Large intestine (tissue), 3 donors: ENCODE data around the gene RHBDL3. TPM values are rescaled to one million over a fixed set of nuclear protein-coding genes. Genes with fewer than 3 reads are reported as not detected.
"Not testable (repeated sequence)": the region's sequence is repeated elsewhere in the genome, so short reads cannot be mapped to it uniquely, and the experiment has no call there.

Source experiments
- DNase-seq, 2 donors: peaks; one replicate each; pipeline versions ENCODE4 v3.0.0 to v3.0.0-alpha.2; 2013
- H3K27ac ChIP-seq: one replicate; pipeline ENCODE4 v1.5.1; 2013; ENCODE audit warnings: low read length
- H3K27me3 ChIP-seq: 2 replicates; pipeline ENCODE4 v1.6.1; 2013; ENCODE audit warnings: low read length; ENCODE audit not compliant: control insufficient read depth, insufficient read depth
- H3K36me3 ChIP-seq: 2 replicates; pipeline ENCODE4 v1.6.1; 2013; ENCODE audit warnings: low read length; ENCODE audit not compliant: control insufficient read depth, insufficient read depth
- H3K4me1 ChIP-seq: one replicate; pipeline ENCODE4 v1.6.1; 2013; ENCODE audit warnings: low read length; ENCODE audit not compliant: control insufficient read depth, insufficient read depth
- H3K4me3 ChIP-seq: one replicate; pipeline ENCODE4 v1.5.1; 2013; ENCODE audit warnings: low read length
- H3K9me3 ChIP-seq: one replicate; pipeline ENCODE4 v1.6.1; 2013; ENCODE audit warnings: mild to moderate bottlenecking, low read depth, low read length, moderate library complexity; ENCODE audit not compliant: control insufficient read depth
- WGBS: methylation state at CpG from one replicate; pipeline ENCODE4 v1.1.5; 2013; ENCODE audit warnings: low lambda C conversion rate; ENCODE audit not compliant: insufficient coverage; 5-methylcytosine and 5-hydroxymethylcytosine counted together
- polyA plus RNA-seq: library from polyadenylated mRNA; unstranded; fragments of 120-200 nt; gene quantifications from one replicate; pipeline ENCODE4 v1.2.1, GENCODE V29; 2013

The RHBDL3 gene
- polyA plus RNA-seq, 1 donor, result 0.88 TPM

DNA sequence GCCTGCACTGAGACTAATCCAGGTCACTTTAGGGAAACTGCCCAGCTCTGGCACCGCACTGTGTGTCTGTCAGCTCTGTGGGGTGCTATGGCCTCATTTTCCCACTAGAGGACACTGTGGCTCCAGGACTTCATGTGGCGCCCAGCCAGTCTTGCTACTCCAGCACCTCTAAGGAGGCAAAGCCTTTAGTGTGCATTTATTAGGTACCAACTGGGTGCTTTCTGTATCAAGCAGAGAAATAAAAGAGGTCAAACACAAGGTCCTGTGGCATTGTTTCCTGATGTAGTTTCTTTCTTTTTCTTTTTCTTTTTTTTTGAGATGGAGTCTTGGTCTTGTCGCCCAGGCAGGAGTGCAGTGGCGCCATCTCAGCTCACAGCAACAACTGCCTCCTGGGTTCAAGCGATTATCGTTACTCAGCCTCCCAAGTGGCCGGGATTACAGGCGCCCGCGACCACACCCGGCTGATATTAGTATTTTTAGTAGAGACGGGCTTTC lies 12.5 kb upstream of the RHBDL3 start:
- no CpG with 5 or more reads among the region's 12 CpGs for whole genome bisulfite sequencing
- DNase-seq, result peak; percentile 42 to 47
- no peaks in the 10 kb centered on the region for H3K9me3 ChIP-seq
- no peak overlapping the region for H3K27ac ChIP-seq
- H3K4me1 ChIP-seq, result peaks cover under 1% of the 10 kb centered on the region
- H3K36me3 ChIP-seq, result no peaks in the 10 kb centered on the region
- H3K4me3 ChIP-seq, result no peak overlapping the region
- peaks cover 3% of the 10 kb centered on the region for H3K27me3 ChIP-seq

DNA sequence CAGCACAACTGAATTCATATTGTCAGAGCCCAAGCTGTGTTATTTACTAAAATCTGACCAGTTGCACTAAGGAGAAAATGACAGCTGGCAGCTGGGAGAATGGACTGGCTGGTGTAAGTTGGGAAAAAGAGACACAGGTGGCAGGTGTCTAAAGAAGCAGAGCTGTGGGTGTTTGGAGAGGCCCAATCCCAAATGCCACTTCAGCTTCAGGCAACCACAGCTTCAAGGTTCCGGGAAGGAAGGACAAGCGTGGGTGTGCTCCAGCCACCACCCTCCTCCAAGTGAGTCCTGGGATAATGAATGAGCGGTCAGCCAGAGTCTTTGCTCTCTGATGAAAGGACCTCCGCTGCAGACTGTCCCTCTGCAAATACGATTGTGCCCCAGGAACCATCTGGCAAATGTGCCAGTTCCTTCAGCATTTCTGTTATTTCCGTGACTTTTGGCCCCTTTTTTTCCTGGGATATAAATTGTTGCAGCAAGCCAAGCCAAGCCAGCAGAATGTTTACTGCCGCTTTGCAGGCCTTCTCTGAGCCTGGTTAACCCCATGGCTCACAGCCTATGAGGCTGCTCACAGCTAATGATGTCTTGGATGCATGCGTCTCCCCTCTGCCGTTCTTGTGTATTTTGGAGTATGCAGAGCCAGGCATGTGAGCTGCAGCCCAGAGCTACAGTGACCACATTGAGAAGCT lies 9.5 kb upstream of the RHBDL3 start:
- no peak overlapping the region for H3K4me3 ChIP-seq
- no peak for DNase-seq
- H3K27ac ChIP-seq, result no peak overlapping the region
- H3K4me1 ChIP-seq, result peaks cover 3% of the 10 kb centered on the region
- H3K36me3 ChIP-seq, result no peaks in the 10 kb centered on the region
- no CpG with 5 or more reads among the region's 9 CpGs for WGBS
- no peaks in the 10 kb centered on the region for H3K9me3 ChIP-seq
- peaks cover 11% of the 10 kb centered on the region for H3K27me3 ChIP-seq

DNA sequence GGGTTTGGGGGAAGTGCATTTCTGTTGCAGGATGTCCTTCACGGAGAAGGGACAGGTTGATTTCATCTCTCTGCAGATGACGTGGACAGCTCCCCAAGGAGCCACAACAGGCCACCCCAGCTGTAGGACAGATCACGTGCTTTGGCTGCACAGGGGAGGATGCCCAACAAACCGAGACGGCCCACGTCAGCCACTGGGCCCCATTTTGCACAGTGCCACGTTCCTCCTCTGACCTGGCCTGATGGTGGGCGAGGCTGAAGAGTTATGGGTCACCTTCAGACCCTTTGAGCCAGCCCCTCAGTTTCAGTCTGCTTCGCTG lies 9.0 kb upstream of the RHBDL3 start:
- WGBS, result no CpG with 5 or more reads among the region's 9 CpGs
- no peak for DNase-seq

DNA sequence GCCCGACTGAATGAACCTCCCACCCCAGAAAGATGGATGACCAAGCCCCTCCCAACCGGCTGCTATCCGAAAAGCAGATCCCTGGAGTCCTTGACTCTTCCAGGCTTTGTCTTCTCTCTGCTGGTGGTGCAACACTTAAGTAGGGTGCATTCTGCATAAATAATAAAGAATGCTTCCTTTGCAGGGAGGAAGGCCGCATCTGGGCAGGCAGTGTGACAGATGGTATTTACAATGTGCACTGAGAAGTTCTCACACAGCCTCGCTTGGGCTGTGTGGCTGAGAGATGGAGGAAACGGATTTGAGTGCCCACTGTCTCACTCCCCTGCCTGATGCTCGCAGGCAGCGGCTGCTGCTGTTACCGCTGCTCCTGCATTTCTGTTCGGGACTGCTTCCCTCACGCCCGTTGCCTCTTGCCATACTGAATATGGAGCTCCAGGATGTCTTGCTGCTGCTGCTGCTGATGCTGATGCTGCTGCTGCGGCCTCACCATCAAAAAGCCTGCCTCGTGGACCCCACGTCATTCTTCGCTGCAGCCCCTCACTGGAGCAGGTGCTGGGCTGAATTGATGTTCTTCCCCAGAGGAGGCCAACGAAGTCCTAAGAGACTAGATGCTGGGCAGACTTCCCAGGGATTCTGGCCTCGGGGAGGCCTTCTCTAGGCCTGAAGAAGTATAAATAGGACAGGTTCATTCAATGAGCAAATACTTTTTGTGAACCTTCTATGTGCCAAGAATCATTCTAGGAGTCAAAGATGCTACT lies 7.1 kb upstream of the RHBDL3 start:
- no peaks in the 10 kb centered on the region for H3K9me3 ChIP-seq
- DNase-seq, result no peak
- H3K27ac ChIP-seq, result no peak overlapping the region
- H3K4me1 ChIP-seq, result peaks cover 3% of the 10 kb centered on the region
- whole genome bisulfite sequencing, result no CpG with 5 or more reads among the region's 18 CpGs
- H3K4me3 ChIP-seq, result no peak overlapping the region
- H3K27me3 ChIP-seq, result peaks cover 33% of the 10 kb centered on the region
- no peaks in the 10 kb centered on the region for H3K36me3 ChIP-seq

More for the DNA sequence above, 9.0 kb upstream of the RHBDL3 start:
- Histone ChIP-seq H3K27me3 (peaks cover 16% of the 10 kb centered on the region), H3K4me3 (no peak overlapping the region), H3K9me3 (no peaks in the 10 kb centered on the region), H3K36me3 (no peaks in the 10 kb centered on the region), H3K4me1 (peaks cover 3% of the 10 kb centered on the region), H3K27ac (no peak overlapping the region)

DNA sequence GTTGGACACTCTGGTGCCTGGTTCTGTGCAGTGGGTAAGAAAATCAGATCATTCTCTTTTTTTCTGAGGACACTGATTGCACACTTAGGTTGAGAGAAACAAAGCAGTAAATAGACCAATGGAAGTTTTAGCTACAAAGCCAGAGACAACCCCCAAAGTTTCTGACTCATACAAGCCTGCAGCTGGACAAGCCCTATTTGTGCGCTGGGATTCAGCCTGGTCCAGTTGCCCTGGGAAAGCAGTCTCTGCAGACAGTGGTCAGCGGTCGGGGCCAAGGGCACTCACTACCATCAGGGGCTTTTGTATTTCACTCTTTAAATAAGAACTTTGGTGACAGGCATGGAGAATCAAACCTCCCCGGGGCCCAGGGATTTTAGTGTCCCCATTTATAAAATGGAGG lies 6.0 kb upstream of the RHBDL3 start:
- no CpG with 5 or more reads among the region's 4 CpGs for WGBS
- peaks cover 43% of the 10 kb centered on the region for H3K27me3 ChIP-seq

DNA sequence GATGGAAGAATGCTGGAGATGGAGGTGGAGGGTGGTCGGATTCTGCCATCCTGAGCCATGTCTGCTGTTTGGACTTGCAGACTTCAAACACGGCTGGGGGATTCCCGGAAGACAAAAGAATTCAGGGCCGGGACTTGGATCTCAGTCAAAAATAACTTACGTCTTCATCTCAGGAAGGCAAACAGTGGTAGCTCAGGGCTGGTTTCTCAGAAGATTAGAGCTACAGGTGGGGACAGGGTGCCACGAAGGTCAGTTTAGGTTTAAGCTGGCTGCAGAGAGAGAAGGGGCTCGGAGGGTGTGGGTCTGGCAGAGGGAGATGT lies 4.3 kb upstream of the RHBDL3 start:
- Histone ChIP-seq H3K27ac (no peak overlapping the region), H3K27me3 (peaks cover 55% of the 10 kb centered on the region), H3K4me3 (no peak overlapping the region), H3K4me1 (peaks cover 3% of the 10 kb centered on the region), H3K9me3 (no peaks in the 10 kb centered on the region), H3K36me3 (no peaks in the 10 kb centered on the region)
- DNase-seq, result no peak
- WGBS, result no CpG with 5 or more reads among the region's 7 CpGs

More for the DNA sequence above, 6.0 kb upstream of the RHBDL3 start:
- DNase-seq, result no peak
- H3K4me1 ChIP-seq, result peaks cover 3% of the 10 kb centered on the region
- no peak overlapping the region for H3K27ac ChIP-seq
- H3K4me3 ChIP-seq, result no peak overlapping the region
- H3K9me3 ChIP-seq, result no peaks in the 10 kb centered on the region
- H3K36me3 ChIP-seq, result no peaks in the 10 kb centered on the region

DNA sequence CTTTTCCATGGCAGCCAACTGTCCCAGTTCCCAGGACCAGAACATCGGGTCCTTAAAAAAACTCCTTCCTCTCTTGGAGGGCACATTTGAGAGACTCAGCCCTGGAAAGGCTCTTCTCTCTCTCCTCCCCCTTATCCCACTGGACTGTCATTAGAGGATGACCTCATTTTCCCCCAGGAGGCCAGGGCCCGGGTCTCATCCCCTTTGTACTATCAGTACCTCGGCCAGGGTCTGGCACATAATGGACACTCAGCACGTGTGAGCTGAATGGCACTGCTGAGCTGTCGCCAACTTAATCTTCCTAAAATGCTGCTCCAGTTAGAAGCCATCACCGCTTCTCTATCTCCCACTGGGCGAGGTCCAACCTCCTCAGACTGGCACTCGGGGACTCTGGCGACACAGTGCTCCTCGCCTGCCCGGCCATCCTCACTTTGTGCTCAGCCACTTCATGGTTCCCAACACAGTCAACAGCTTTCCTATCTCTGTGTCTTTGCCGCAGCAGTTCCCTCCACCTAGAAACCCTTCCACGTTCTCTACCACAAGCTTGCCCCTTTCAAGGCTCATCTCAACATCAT lies 3.6 kb upstream of the RHBDL3 start:
- H3K27ac ChIP-seq, result no peak overlapping the region
- no peak for DNase-seq
- H3K4me3 ChIP-seq, result no peak overlapping the region
- WGBS, result 90% methylated on average over 2 of the region's 13 CpGs
- peaks cover 3% of the 10 kb centered on the region for H3K9me3 ChIP-seq
- H3K27me3 ChIP-seq, result peaks cover 60% of the 10 kb centered on the region
- no peaks in the 10 kb centered on the region for H3K36me3 ChIP-seq
- H3K4me1 ChIP-seq, result peaks cover 8% of the 10 kb centered on the region

DNA sequence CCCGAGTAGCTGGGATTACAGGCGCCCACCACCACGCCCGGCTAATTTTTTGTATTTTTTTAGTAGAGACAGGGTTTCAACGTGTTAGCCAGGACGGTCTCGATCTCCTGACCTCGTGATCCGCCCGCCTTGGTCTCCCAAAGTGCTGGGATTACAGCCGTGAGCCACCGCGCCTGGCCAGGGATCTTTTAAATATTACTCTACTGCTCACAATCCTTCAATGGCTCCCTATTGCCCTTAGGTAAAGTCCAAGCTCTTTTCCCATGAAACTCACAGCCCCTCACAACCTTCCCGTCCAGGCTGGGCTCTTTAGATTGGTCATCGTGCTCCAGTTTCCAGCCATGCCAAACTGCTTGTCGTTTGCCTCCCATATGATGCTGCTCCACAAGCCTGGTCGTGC lies 2.1 kb upstream of the RHBDL3 start:
- no CpG with 5 or more reads among the region's 17 CpGs for WGBS
- H3K36me3 ChIP-seq, DNase-seq, H3K27ac ChIP-seq, H3K4me3 ChIP-seq, H3K4me1 ChIP-seq, H3K9me3 ChIP-seq: not testable (repeated sequence)
- H3K27me3 ChIP-seq, result peaks cover 72% of the 10 kb centered on the region

DNA sequence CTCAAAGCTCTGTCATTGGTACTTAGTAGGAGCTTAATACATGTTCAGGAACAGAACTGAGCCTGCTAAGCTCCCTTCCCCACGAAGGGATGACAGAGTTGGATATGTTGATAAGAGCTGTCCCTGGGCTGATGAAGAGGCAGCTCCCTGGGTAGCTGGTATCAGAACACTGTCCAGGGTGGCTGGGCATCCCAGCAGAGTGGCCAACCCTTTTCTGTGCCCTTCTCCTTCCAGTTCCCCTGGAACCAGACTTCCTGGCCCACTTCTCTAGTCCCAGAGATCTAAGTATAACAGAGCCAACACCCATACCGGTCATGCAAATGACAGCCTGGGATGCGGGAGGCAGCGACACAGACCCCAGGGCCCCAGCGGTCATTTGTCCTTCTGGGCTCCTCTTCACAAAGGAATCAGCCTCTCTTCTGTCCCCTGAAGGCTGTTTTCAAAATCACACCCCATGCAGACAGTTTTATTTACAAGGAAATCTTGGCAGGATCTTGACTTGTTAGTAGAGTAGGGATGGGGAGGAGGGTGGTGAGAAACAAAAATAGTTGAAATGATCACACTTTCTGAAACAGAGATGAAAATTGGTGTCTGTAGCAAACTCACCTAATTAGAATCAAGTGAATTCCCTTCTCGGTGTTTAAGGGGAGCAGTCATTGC lies 1.4 kb upstream of the RHBDL3 start:
- Histone ChIP-seq H3K36me3 (no peaks in the 10 kb centered on the region), H3K27me3 (peaks cover 80% of the 10 kb centered on the region), H3K27ac (no peak overlapping the region), H3K4me1 (peaks cover 8% of the 10 kb centered on the region), H3K4me3 (no peak overlapping the region), H3K9me3 (peaks cover 3% of the 10 kb centered on the region)
- DNase-seq, result no peak
- no CpG with 5 or more reads among the region's 6 CpGs for WGBS

DNA sequence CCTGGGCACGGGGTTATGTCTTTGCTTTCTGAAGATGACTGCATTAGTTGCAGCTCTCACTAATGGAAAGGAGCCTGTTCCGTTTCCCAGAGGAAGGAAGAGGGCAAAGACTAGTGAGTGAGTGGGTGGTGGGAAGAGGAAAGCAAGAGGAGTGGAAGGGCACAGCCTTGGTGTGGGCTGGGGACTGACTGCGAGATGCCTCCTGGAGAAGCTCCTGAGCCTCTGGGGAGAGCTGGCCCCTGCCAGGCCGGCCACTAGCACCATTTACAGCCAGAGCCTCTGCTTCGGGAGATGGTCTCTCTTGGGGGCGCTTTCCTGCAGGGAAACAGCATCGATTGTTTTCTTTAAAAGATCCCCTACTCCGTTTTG lies 825 bp upstream of the RHBDL3 start:
- no peak for DNase-seq
- no CpG with 5 or more reads among the region's 8 CpGs for WGBS
- peaks cover 3% of the 10 kb centered on the region for H3K9me3 ChIP-seq
- peaks cover 79% of the 10 kb centered on the region for H3K27me3 ChIP-seq
- H3K4me1 ChIP-seq, result peaks cover 8% of the 10 kb centered on the region
- no peak overlapping the region for H3K27ac ChIP-seq
- no peaks in the 10 kb centered on the region for H3K36me3 ChIP-seq
- peak overlapping the region; percentile 4 for H3K4me3 ChIP-seq
